Activated T-helper 1 cell treated with anti-CD3 and anti-CD28 coated beads, Interleukin-12 subunit alpha, Interleukin-12 subunit beta, Interleukin-2, Interleukin-4 antibody, amounts not matched to agents 30 ng/mL and 10 ng/mL and 1 ng/mL, durations not matched to agents 14 hours and 24 hours and 36 hours (primary cell): Measurements from ENCODE around the gene NAV3. TPM values are rescaled to one million over a fixed set of nuclear protein-coding genes. Genes with fewer than 3 reads are reported as not detected.

Experiments
- DNase-seq: peaks from one replicate; pipeline ENCODE4 v3.0.0; 2021; ENCODE audit warnings: low spot score
- H3K27ac Mint-ChIP-seq: one replicate; pipeline ENCODE4 v1.8.0; 2021; ENCODE audit warnings: mild to moderate bottlenecking, mixed read lengths
- H3K27me3 Mint-ChIP-seq: one replicate; pipeline ENCODE4 v1.8.0; 2022; ENCODE audit warnings: mild to moderate bottlenecking, moderate library complexity, mixed read lengths; ENCODE audit not compliant: insufficient read depth
- H3K36me3 Mint-ChIP-seq: one replicate; pipeline ENCODE4 v1.8.0; 2021; ENCODE audit warnings: low read depth, mixed read lengths
- H3K4me1 Mint-ChIP-seq: one replicate; pipeline ENCODE4 v1.8.0; 2021; ENCODE audit warnings: low read depth, mixed read lengths
- H3K4me3 Mint-ChIP-seq: one replicate; pipeline ENCODE4 v1.8.0; 2021; ENCODE audit warnings: mild to moderate bottlenecking, moderate library complexity, mixed read lengths
- H3K9me3 Mint-ChIP-seq: one replicate; pipeline ENCODE4 v1.8.0; 2021; ENCODE audit warnings: mixed read lengths
- intact Hi-C: fragments of 100-400 bp; cut with micrococcal nuclease; formaldehyde crosslinking; loops from one replicate; pipeline ENCODE4 v1.15.1; 2024
- total RNA-seq: library from RNA; stranded (reverse); gene quantifications from 2 replicates; pipeline ENCODE4 v1.2.3, GENCODE V29; 2022

NAV3 gene
- total RNA-seq, 1 donor from 2014 or later = not detected

DNA sequence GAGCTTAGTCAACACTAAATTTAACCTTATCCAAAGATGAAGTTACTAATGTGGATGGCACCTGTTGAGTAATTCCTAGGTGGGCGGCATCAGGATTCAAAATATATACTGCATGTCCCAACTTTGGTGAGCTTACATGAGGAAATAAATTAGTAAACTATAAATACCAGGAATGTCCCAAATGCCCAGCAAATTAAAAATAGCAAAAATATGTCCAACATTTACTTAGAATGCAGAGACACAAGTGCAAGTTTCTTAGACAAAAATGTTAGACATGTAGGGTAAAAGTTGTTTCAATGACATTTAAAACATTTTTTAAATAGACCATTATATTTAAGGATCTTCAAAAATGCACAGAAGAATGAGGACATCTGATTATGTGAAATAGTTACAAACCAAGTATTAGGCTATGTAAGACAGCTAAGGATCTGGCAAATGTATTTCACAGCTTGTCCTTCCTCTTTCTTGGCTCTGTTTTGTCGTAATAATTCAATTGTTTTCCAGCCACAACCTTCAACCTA, 115.9 kb downstream of the NAV3 start:
- no peak overlapping the region for H3K27ac Mint-ChIP-seq
- H3K4me3 Mint-ChIP-seq = no peak overlapping the region
- no peaks in the 10 kb centered on the region for H3K4me1 Mint-ChIP-seq
- H3K36me3 Mint-ChIP-seq = no peaks in the 10 kb centered on the region
- intact Hi-C loops = no loop called here
- no peaks in the 10 kb centered on the region for H3K27me3 Mint-ChIP-seq
- H3K9me3 Mint-ChIP-seq = peaks cover 5% of the 10 kb centered on the region
- no peak for DNase-seq

- H3K27ac Mint-ChIP-seq = no peak overlapping the region
- no peaks in the 10 kb centered on the region for H3K27me3 Mint-ChIP-seq
- intact Hi-C loops = no loop called here
- H3K4me3 Mint-ChIP-seq = no peak overlapping the region
- peaks cover 9% of the 10 kb centered on the region for H3K9me3 Mint-ChIP-seq
- H3K36me3 Mint-ChIP-seq = no peaks in the 10 kb centered on the region
- H3K4me1 Mint-ChIP-seq = no peaks in the 10 kb centered on the region
- no peak for DNase-seq
These were observed 116.6 kb downstream of the NAV3 start for GRCh38 chr12:77947330-77947729.

GRCh38 chr12:77947746-77948145, 117.1 kb downstream of the NAV3 start:
- H3K4me1 Mint-ChIP-seq = no peaks in the 10 kb centered on the region
- intact Hi-C loops = no loop called here
- H3K36me3 Mint-ChIP-seq = no peaks in the 10 kb centered on the region
- H3K9me3 Mint-ChIP-seq = peaks cover 10% of the 10 kb centered on the region
- DNase-seq = no peak
- H3K27me3 Mint-ChIP-seq = no peaks in the 10 kb centered on the region
- no peak overlapping the region for H3K4me3 Mint-ChIP-seq
- no peak overlapping the region for H3K27ac Mint-ChIP-seq

- no peaks in the 10 kb centered on the region for H3K36me3 Mint-ChIP-seq
- intact Hi-C loops = no loop called here
- no peaks in the 10 kb centered on the region for H3K27me3 Mint-ChIP-seq
- peaks cover 15% of the 10 kb centered on the region for H3K9me3 Mint-ChIP-seq
- no peak overlapping the region for H3K4me3 Mint-ChIP-seq
- no peak for DNase-seq
- no peaks in the 10 kb centered on the region for H3K4me1 Mint-ChIP-seq
- no peak overlapping the region for H3K27ac Mint-ChIP-seq
These were observed 119.2 kb downstream of the NAV3 start for GRCh38 chr12:77949943-77950342.

- no peaks in the 10 kb centered on the region for H3K4me1 Mint-ChIP-seq
- no peak overlapping the region for H3K4me3 Mint-ChIP-seq
- DNase-seq = no peak
- intact Hi-C loops = no loop called here
- no peaks in the 10 kb centered on the region for H3K36me3 Mint-ChIP-seq
- H3K27me3 Mint-ChIP-seq = no peaks in the 10 kb centered on the region
- H3K27ac Mint-ChIP-seq = no peak overlapping the region
- peaks cover 15% of the 10 kb centered on the region for H3K9me3 Mint-ChIP-seq
These were observed 123.0 kb downstream of the NAV3 start for GRCh38 chr12:77953528-77954205.

GRCh38 chr12:77954206-77954555, 123.5 kb downstream of the NAV3 start:
- intact Hi-C loops = no loop called here
- Mint-ChIP-seq H3K36me3 (no peaks in the 10 kb centered on the region), H3K27me3 (no peaks in the 10 kb centered on the region), H3K4me1 (no peaks in the 10 kb centered on the region), H3K4me3 (no peak overlapping the region), H3K9me3 (peaks cover 15% of the 10 kb centered on the region), H3K27ac (no peak overlapping the region)
- DNase-seq = no peak

GRCh38 chr12:77957062-77957461, 126.4 kb downstream of the NAV3 start:
- H3K27me3 Mint-ChIP-seq = no peaks in the 10 kb centered on the region
- peaks cover 8% of the 10 kb centered on the region for H3K9me3 Mint-ChIP-seq
- intact Hi-C loops = no loop called here
- no peak for DNase-seq
- no peaks in the 10 kb centered on the region for H3K36me3 Mint-ChIP-seq
- H3K4me3 Mint-ChIP-seq = no peak overlapping the region
- H3K27ac Mint-ChIP-seq = no peak overlapping the region
- H3K4me1 Mint-ChIP-seq = no peaks in the 10 kb centered on the region

GRCh38 chr12:77963576-77964178, 133.0 kb downstream of the NAV3 start:
- H3K27ac Mint-ChIP-seq = no peak overlapping the region
- peaks cover 5% of the 10 kb centered on the region for H3K9me3 Mint-ChIP-seq
- H3K4me1 Mint-ChIP-seq = no peaks in the 10 kb centered on the region
- H3K4me3 Mint-ChIP-seq = no peak overlapping the region
- H3K27me3 Mint-ChIP-seq = no peaks in the 10 kb centered on the region
- intact Hi-C loops = no loop called here
- DNase-seq = no peak
- no peaks in the 10 kb centered on the region for H3K36me3 Mint-ChIP-seq

DNA sequence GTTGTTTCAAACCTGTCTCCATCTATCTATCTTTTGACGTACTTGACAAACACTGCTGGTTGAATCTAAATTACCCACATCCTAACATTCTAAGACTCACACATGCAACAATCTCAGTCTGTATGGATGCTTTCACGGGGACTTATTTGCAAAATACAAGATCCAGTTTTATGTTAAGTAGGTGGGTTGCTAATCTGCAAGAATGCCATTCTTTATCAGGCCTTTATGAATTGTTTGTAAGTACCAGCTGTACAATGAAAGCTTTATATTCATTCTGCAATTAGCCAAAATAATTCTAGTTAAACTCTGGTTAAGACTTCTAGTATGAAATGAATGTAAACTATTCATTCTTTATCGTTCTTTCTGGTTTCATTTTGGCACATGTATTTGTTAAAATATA, 135.1 kb downstream of the NAV3 start:
- no peak overlapping the region for H3K27ac Mint-ChIP-seq
- H3K4me1 Mint-ChIP-seq = no peaks in the 10 kb centered on the region
- H3K36me3 Mint-ChIP-seq = no peaks in the 10 kb centered on the region
- H3K27me3 Mint-ChIP-seq = no peaks in the 10 kb centered on the region
- intact Hi-C loops = no loop called here
- no peak for DNase-seq
- peaks cover 5% of the 10 kb centered on the region for H3K9me3 Mint-ChIP-seq
- no peak overlapping the region for H3K4me3 Mint-ChIP-seq

DNA sequence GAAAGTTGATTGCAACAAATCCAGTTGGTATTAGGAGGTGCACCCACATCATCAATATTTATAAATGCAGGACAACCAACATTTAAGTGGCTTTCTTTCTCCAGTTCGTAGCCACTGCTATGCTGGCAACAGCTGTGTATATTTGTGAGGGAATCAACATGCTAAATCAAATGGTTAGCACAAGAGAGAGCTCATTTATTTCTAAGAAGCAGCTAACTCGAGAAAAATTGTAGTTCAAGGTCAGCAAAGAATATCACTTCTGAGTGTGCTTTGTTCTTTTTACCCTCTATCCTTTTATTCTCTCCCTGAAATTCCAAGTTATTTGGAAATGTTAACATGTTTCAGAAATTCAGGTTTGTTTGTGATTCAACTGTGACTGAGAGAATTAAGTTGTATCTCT, 137.3 kb downstream of the NAV3 start:
- Mint-ChIP-seq H3K4me1 (no peaks in the 10 kb centered on the region), H3K9me3 (no peaks in the 10 kb centered on the region), H3K4me3 (no peak overlapping the region), H3K27me3 (no peaks in the 10 kb centered on the region), H3K36me3 (no peaks in the 10 kb centered on the region), H3K27ac (no peak overlapping the region)
- no peak for DNase-seq
- intact Hi-C loops = no loop called here

GRCh38 chr12:77968571-77968970, 137.9 kb downstream of the NAV3 start:
- no peaks in the 10 kb centered on the region for H3K9me3 Mint-ChIP-seq
- no peaks in the 10 kb centered on the region for H3K4me1 Mint-ChIP-seq
- intact Hi-C loops = no loop called here
- no peak overlapping the region for H3K4me3 Mint-ChIP-seq
- no peaks in the 10 kb centered on the region for H3K27me3 Mint-ChIP-seq
- H3K36me3 Mint-ChIP-seq = no peaks in the 10 kb centered on the region
- DNase-seq = no peak
- H3K27ac Mint-ChIP-seq = no peak overlapping the region

- Mint-ChIP-seq H3K4me3 (no peak overlapping the region), H3K9me3 (no peaks in the 10 kb centered on the region)
These were observed 142.9 kb downstream of the NAV3 start for GRCh38 chr12:77973579-77973978.

GRCh38 chr12:77974645-77975044, 144.0 kb downstream of the NAV3 start:
- Mint-ChIP-seq H3K27me3 (no peaks in the 10 kb centered on the region), H3K27ac (no peak overlapping the region), H3K9me3 (no peaks in the 10 kb centered on the region), H3K36me3 (no peaks in the 10 kb centered on the region), H3K4me1 (no peaks in the 10 kb centered on the region), H3K4me3 (no peak overlapping the region)
- DNase-seq = no peak
- intact Hi-C loops = no loop called here

More at GRCh38 chr12:77973579-77973978, 142.9 kb downstream of the NAV3 start:
- H3K27ac Mint-ChIP-seq = no peak overlapping the region
- no peaks in the 10 kb centered on the region for H3K36me3 Mint-ChIP-seq
- no peaks in the 10 kb centered on the region for H3K4me1 Mint-ChIP-seq
- H3K27me3 Mint-ChIP-seq = no peaks in the 10 kb centered on the region
- intact Hi-C loops = no loop called here
- no peak for DNase-seq
